ENCODE data around the gene RAMP3. TPM values are rescaled to one million over a fixed set of nuclear protein-coding genes. Genes with fewer than 3 reads are reported as not detected.

RAMP3 gene
- total RNA-seq, 1 donor from 2014 or later: not detected

DNA sequence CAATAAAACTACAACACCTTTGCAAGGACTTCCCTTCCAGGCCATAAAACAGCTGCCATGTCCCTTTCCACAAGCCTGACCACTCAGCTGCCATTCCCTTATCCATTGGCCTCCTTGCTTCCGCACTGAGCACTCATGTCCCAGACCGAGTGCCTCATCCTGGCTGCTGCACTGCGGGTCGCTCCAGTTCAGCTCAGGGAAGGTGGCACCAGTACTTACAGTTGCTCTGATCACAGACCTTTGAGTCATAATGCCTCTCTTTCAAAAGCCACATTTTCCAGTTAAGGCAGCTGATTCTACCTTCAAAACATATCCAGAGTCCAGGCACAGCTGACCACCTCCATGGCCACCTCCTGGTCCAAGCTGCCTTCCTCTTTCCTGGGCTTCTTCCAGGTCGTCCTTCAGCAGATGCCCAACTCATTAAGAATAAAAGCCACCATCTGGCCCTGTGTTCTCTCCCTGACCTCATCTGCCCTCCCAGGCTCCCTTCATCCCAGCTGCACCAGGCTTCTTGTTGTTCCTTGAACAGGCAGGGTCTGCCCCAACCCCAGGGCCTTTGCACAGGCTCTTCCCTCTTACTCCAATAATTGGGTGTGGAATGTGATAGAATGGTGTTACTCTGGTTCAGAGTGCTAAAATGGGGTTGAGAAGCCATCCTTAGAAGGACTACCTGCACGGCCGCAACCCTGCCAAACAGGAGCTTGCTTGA, 64.5 kb downstream of the RAMP3 start:
- Mint-ChIP-seq H3K4me3 (ENCODE audit: low read depth) (no peak overlapping the region), H3K4me1 (ENCODE audit: low read depth) (no peaks in the 10 kb centered on the region), H3K9me3 (ENCODE audit: low read depth) (no peaks in the 10 kb centered on the region), H3K27me3 (peaks cover 27% of the 10 kb centered on the region), H3K36me3 (ENCODE audit: insufficient read depth) (no peaks in the 10 kb centered on the region), H3K27ac (no peak overlapping the region)
- TF ChIP-seq, protein P1, sequence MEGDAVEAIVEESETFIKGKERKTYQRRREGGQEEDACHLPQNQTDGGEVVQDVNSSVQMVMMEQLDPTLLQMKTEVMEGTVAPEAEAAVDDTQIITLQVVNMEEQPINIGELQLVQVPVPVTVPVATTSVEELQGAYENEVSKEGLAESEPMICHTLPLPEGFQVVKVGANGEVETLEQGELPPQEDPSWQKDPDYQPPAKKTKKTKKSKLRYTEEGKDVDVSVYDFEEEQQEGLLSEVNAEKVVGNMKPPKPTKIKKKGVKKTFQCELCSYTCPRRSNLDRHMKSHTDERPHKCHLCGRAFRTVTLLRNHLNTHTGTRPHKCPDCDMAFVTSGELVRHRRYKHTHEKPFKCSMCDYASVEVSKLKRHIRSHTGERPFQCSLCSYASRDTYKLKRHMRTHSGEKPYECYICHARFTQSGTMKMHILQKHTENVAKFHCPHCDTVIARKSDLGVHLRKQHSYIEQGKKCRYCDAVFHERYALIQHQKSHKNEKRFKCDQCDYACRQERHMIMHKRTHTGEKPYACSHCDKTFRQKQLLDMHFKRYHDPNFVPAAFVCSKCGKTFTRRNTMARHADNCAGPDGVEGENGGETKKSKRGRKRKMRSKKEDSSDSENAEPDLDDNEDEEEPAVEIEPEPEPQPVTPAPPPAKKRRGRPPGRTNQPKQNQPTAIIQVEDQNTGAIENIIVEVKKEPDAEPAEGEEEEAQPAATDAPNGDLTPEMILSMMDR (IDR thresholded peaks at IDR 0.05; ENCODE audit: unreplicated experiment): no peak
- no peak for DNase-seq (ENCODE audit: low spot score, unreplicated experiment)

DNA sequence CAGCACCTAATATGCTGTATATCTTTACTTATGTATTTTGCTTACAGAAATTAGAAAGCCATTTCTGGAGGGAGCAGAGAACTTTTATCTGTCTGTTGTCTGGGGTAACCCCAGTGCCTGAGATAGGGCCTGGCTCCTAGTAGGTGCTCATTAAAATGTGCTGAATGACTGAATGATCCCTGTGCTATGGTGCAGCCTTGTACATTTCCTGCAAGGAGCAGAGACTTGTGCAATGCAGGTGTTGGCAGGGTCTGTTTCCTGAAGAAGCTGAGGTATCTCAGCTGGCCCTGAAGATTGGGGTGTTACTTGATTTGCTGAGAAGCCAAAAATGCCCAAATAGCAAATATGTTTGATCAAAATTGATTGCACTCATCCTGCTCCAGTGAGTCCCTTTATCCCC, 65.5 kb downstream of the RAMP3 start:
- Mint-ChIP-seq H3K27ac (no peak overlapping the region), H3K4me3 (ENCODE audit: low read depth) (no peak overlapping the region), H3K4me1 (ENCODE audit: low read depth) (no peaks in the 10 kb centered on the region), H3K9me3 (ENCODE audit: low read depth) (no peaks in the 10 kb centered on the region), H3K27me3 (peaks cover 26% of the 10 kb centered on the region), H3K36me3 (ENCODE audit: insufficient read depth) (no peaks in the 10 kb centered on the region)
- DNase-seq (ENCODE audit: low spot score, unreplicated experiment): no peak
- TF ChIP-seq, protein P1 (IDR thresholded peaks at IDR 0.05; ENCODE audit: unreplicated experiment): no peak

DNA sequence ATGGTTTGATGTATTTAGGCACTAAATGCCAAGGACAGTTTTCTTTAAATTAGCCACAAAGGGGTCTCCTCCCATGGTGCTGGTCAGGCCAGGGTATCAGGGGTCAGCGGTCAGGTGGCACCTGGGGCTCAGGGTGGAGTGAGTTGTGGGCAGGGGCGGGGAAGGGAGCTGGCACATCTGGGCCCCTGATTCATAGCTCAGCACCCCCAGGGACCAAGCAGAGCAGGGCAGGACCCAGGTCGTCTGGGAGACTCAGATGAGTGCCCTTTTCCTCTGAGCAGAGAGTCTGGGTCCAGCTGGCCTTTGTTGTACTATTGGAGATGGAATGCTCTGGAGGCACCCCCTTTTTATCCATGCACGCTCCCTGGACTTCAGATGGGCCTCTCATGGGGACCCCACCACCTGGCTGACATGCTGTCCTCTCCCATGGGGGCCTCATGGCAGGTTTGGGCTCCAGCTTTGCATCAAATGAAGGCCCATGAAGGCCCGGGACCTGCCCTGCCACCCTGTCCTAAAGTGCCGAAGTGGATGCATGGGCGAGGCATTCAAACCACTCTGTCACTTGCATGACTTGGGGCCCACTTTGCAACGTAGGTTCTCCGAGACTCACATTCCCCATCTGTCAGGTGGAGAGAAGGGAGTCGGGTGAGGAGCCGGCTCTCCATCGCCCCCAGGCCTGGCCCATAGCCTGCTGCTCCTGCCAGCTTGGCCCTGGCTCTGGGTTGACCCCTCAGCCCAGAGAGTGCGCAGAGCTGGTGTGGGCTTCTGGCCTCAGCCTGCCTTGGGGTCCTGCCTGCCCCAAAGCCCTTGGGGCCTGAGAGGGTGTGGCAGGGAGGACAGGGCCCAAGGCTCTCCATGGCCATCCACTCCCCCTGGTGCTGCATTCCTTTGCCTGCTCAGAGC, 66.4 kb downstream of the RAMP3 start:
- H3K27ac Mint-ChIP-seq: no peak overlapping the region
- no peak overlapping the region for H3K4me3 Mint-ChIP-seq (ENCODE audit: low read depth)
- no peaks in the 10 kb centered on the region for H3K9me3 Mint-ChIP-seq (ENCODE audit: low read depth)
- H3K36me3 Mint-ChIP-seq (ENCODE audit: insufficient read depth): no peaks in the 10 kb centered on the region
- DNase-seq (ENCODE audit: low spot score, unreplicated experiment): no peak
- TF ChIP-seq, protein P1 (IDR thresholded peaks at IDR 0.05; ENCODE audit: unreplicated experiment): no peak
- peaks cover 31% of the 10 kb centered on the region for H3K27me3 Mint-ChIP-seq
- H3K4me1 Mint-ChIP-seq (ENCODE audit: low read depth): no peaks in the 10 kb centered on the region

DNA sequence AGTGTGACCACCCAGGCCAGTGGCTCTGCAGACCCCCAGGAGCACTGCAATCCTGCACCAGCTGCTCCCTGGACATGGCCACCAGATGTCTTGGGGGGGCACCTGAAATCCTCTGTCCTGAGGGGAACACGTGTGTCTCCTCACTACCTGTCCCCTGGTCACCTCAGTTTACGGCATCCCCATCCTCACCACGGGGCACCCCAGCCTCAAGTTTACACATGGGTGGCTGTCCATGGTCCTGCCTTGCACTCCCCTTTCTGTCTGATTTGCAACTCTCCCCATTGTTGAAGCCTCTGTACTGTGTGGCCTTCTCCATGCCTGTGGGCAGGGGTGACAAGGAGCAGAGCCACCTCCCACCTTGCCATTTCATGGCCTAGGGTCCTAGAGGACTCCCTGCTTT, 67.2 kb downstream of the RAMP3 start:
- Mint-ChIP-seq H3K27me3 (peaks cover 32% of the 10 kb centered on the region), H3K36me3 (ENCODE audit: insufficient read depth) (no peaks in the 10 kb centered on the region), H3K4me1 (ENCODE audit: low read depth) (no peaks in the 10 kb centered on the region), H3K27ac (no peak overlapping the region), H3K9me3 (ENCODE audit: low read depth) (no peaks in the 10 kb centered on the region), H3K4me3 (ENCODE audit: low read depth) (no peak overlapping the region)
- DNase-seq (ENCODE audit: low spot score, unreplicated experiment): no peak
- TF ChIP-seq, protein P1 (IDR thresholded peaks at IDR 0.05; ENCODE audit: unreplicated experiment): no peak

DNA sequence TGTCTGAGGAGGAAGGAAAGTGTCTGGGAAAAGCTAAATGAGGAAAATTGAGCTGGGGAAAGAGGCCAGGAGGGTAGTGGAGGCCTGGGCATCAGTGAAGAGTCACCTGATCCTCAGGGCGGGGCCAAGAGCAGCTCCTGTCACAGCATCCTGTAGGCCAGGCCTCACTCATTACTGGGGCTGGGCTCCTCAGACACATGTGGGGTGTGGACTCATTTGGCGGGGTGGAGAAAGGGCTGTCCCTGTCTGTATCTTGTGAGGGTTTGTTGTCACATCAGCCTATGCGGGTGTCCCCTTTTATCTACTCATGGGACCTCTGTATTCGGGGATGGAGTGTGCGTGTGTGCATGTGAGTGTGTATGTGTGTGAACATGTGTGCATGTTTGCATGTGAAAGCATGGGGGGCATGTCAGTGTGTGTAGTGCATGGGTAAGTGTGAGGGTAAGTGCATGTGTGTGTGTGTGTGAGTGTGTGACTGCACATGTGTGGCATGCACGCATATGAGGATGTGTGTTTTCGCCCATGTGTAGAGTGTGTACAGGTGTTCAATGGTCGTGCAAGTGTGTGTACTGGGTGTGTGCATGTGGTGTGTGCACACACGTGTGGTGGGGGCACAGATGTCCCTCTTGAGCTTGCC, 67.8 kb downstream of the RAMP3 start:
- no peak overlapping the region for H3K27ac Mint-ChIP-seq
- peaks cover 32% of the 10 kb centered on the region for H3K27me3 Mint-ChIP-seq
- H3K36me3 Mint-ChIP-seq (ENCODE audit: insufficient read depth): no peaks in the 10 kb centered on the region
- no peaks in the 10 kb centered on the region for H3K9me3 Mint-ChIP-seq (ENCODE audit: low read depth)
- no peak overlapping the region for H3K4me3 Mint-ChIP-seq (ENCODE audit: low read depth)
- TF ChIP-seq, protein P1 (IDR thresholded peaks at IDR 0.05; ENCODE audit: unreplicated experiment): no peak
- no peak for DNase-seq (ENCODE audit: low spot score, unreplicated experiment)
- H3K4me1 Mint-ChIP-seq (ENCODE audit: low read depth): no peaks in the 10 kb centered on the region

Measured in progenitor cell of endocrine pancreas (in vitro differentiated cells).